ENCODE results near the gene RUFY2. TPM values are rescaled to one million over a fixed set of nuclear protein-coding genes. Genes with fewer than 3 reads are reported as not detected.

Gene RUFY2
- total RNA-seq, 4 donors from 2014 or later, result 8.1 to 25.4 (median 14.0) TPM

GRCh38 chr10:68332259-68333057 is 74.6 kb downstream of the RUFY2 start, which contains the start of gene PBLD:
Gene PBLD, minus strand, starts transcription at chr10:68332928. Its CDS starts 26,084 bp downstream, at chr10:68306844.
- Histone ChIP-seq H3K4me1 (peaks cover 20 to 72% (median 49%) of the 10 kb centered on the region in 3 donors), H3K4me3 (peak within 1 kb of the TSS; percentile 75 to 98 (median 86)), H3K9me3 (no peaks in the 10 kb centered on the region), H3K27ac (peak within 1 kb of the TSS; percentile 95 to 100 (median 98)), H3K36me3 (no peaks in the 10 kb centered on the region), H3K27me3 (no peaks in the 10 kb centered on the region)
- 0 to 1% methylated on average over 25 to 26 of the region's 51 CpGs for WGBS, 2 donors
- intact Hi-C loops (cut with DNase I), result no loop called here
- DNase-seq, result no peak
- TF ChIP-seq POLR2A (IDR thresholded peaks at IDR 0.05) (peak in 2 of 4 donors; percentile 21 to 68), CTCF (IDR thresholded peaks at IDR 0.05) (peak in 4 of 6 experiments; percentile 31 to 49 (median 39))

DNA sequence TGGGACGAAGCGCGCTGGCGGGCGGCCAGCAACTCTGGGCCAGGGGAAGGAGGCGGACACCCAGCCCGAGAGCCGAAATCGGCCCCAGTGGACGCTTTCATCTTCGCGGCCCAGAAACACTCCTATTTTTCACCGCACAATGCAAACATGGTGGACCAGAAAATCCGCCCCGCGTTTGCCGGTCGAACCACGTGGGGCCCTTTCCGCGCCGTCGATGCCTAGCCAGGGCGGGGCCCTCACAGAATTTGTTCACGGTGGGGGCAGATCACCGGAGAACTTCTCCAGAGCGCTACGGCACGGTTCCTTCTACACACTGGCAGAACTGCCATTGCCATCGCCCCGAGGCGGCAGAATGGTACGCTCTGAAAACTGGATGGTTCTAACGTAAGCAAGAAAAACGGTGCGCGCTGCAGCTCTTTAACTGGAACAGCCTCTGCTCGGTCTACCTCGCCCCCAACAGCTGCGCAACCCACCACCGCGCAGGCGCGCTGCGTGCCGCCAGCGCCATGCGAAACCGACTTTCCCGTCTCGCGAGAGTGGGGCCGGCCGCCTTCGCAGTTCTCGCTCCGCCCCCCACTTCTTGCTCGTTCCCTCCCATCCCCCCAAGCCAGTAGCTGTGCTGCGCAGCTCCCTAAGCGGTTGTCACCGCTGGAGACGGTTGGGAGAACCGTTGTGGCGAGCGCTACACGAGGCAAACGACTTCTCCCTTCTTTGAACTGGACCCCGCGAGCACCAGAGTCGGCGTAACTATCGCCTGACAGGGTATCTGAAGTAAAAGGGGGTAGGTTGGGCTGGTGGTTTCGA is 75.4 kb downstream of the RUFY2 start, which contains the start of gene HNRNPH3:
Gene HNRNPH3 (plus strand): TSS at position 610 of the 804 bp plus-strand sequence. CDS start 5,158 bp downstream, outside the sequence.
- DNase-seq, result peak; percentile 87
- peak; percentile 55 to 100 (median 97) for TF ChIP-seq POLR2A (IDR thresholded peaks at IDR 0.05)
- TF ChIP-seq CTCF (IDR thresholded peaks at IDR 0.05), result peak in 1 of 6 experiments; percentile 13
- Histone ChIP-seq H3K27ac (peak within 1 kb of the TSS; percentile 95 to 100 (median 98)), H3K4me1 (peaks cover 17 to 68% (median 43%) of the 10 kb centered on the region in 3 donors), H3K36me3 (no peaks in the 10 kb centered on the region), H3K9me3 (no peaks in the 10 kb centered on the region), H3K27me3 (no peaks in the 10 kb centered on the region), H3K4me3 (peak within 1 kb of the TSS; percentile 75 to 98 (median 86))
- intact Hi-C loops (cut with DNase I), result no loop called here
- 0% methylated on average over 15 to 35 of the region's 73 CpGs for WGBS, 2 donors

DNA sequence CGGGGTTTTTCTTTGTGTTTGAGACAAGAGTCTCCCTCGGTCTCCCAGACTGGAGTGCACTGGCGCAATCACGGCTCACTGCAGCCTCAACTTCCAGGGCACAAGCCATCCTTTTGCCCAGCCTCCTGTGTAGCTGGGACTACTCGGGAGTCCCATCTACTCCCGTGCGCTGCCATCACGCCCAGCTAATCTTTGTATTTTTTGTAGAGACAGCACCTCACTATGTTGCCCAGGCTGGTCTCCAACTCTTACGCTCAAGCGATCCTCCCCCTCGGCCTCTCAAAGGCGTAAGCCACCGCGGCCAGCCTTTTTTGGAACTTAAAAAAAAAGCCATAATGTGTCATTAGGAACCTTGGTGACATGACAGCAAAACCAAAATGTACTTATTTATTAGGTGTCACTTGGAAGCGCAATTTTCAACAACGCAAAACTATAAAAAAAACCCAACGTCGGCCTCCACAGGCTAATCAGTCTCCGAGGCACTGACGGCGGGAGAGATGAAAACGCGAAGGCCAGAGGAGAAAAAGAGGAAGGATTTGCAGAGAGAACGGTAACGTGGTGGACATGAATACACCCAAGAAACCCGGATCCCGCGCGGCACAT is 76.1 kb downstream of the RUFY2 start:
- H3K4me1 ChIP-seq, result peaks cover 10 to 61% (median 36%) of the 10 kb centered on the region in 3 donors
- TF ChIP-seq CTCF (IDR thresholded peaks at IDR 0.05) (no peak), POLR2A (IDR thresholded peaks at IDR 0.05) (no peak)
- intact Hi-C loops (cut with DNase I), result no loop called here
- H3K9me3 ChIP-seq, result no peaks in the 10 kb centered on the region
- no peaks in the 10 kb centered on the region for H3K27me3 ChIP-seq
- H3K36me3 ChIP-seq, result no peaks in the 10 kb centered on the region
- no peak for DNase-seq
- H3K27ac ChIP-seq, result peak overlapping the region; percentile 95 to 100 (median 98)
- peak overlapping the region; percentile 75 to 98 (median 86) for H3K4me3 ChIP-seq
- 13 to 20% methylated on average over 28 to 29 of the region's 29 CpGs for WGBS, 2 donors

- no peak for DNase-seq
- intact Hi-C loops (cut with DNase I), result no loop called here
- H3K36me3 ChIP-seq, result no peaks in the 10 kb centered on the region
- no peak for TF ChIP-seq POLR2A (IDR thresholded peaks at IDR 0.05)
- no peak for TF ChIP-seq CTCF (IDR thresholded peaks at IDR 0.05)
- H3K9me3 ChIP-seq, result no peaks in the 10 kb centered on the region
- 88 to 100% methylated on average over 1 of the region's 1 CpG for WGBS, 2 donors
- H3K27ac ChIP-seq, result peak overlapping the region in 3 of 4 donors; percentile 81 to 100 (median 86)
- H3K27me3 ChIP-seq, result no peaks in the 10 kb centered on the region
- peaks cover 6 to 46% (median 26%) of the 10 kb centered on the region in 3 donors for H3K4me1 ChIP-seq
- no peak overlapping the region for H3K4me3 ChIP-seq
These were observed 77.6 kb downstream of the RUFY2 start for GRCh38 chr10:68329506-68329861.
